HG02973 (cell line): Measurements from ENCODE around the gene SLC16A7.
"Not testable (repeated sequence)": the region's sequence is repeated elsewhere in the genome, so short reads cannot be mapped to it uniquely, and the experiment has no call there.

Experiments used
- ATAC-seq: cut with Tn5 transposase; IDR thresholded peaks from one replicate; pipeline ENCODE4 v1.9.1; 2021; ENCODE audit warnings: moderate library complexity; ENCODE audit not compliant: unreplicated experiment

Gene SLC16A7

GRCh38 chr12:59595883-59596540, at the start of gene SLC16A7:
Gene SLC16A7 (plus strand): TSS chr12:59596029. CDS start chr12:59704802, 108,773 bp downstream.
- ATAC-seq, result peak; percentile 56

GRCh38 chr12:59548930-59549329, 46.9 kb upstream of the SLC16A7 start:
- no peak for ATAC-seq

- ATAC-seq, result no peak
These were observed 36.1 kb upstream of the SLC16A7 start for GRCh38 chr12:59559696-59560095.

GRCh38 chr12:59570145-59570544, 25.7 kb upstream of the SLC16A7 start:
- ATAC-seq, result no peak

GRCh38 chr12:59574406-59574805, 21.4 kb upstream of the SLC16A7 start:
- ATAC-seq, result no peak

GRCh38 chr12:59575826-59576225, 20.0 kb upstream of the SLC16A7 start:
- no peak for ATAC-seq

GRCh38 chr12:59578254-59578653, 17.6 kb upstream of the SLC16A7 start:
- ATAC-seq, result no peak

- no peak for ATAC-seq
These were observed 16.2 kb upstream of the SLC16A7 start for GRCh38 chr12:59579631-59580030.

- ATAC-seq, result no peak
These were observed 15.8 kb upstream of the SLC16A7 start for GRCh38 chr12:59580050-59580449.

- no peak for ATAC-seq
These were observed 12.7 kb upstream of the SLC16A7 start for GRCh38 chr12:59583003-59583712.

GRCh38 chr12:59587710-59588109, 8.1 kb upstream of the SLC16A7 start:
- ATAC-seq, result no peak

- no peak for ATAC-seq
These were observed 2.1 kb upstream of the SLC16A7 start for GRCh38 chr12:59593761-59594160.

- ATAC-seq, result no peak
These were observed 807 bp upstream of the SLC16A7 start for GRCh38 chr12:59594943-59595500.

GRCh38 chr12:59595565-59595882, 305 bp upstream of the SLC16A7 start:
- no peak for ATAC-seq

GRCh38 chr12:59597385-59597781, 1.6 kb downstream of the SLC16A7 start:
- peak; percentile 57 for ATAC-seq

- no peak for ATAC-seq
These were observed 4.3 kb downstream of the SLC16A7 start for GRCh38 chr12:59600171-59600570.

- no peak for ATAC-seq
These were observed 7.9 kb downstream of the SLC16A7 start for GRCh38 chr12:59603754-59604153.

- not testable (repeated sequence) for ATAC-seq
These were observed 17.1 kb downstream of the SLC16A7 start for GRCh38 chr12:59612823-59613434.

GRCh38 chr12:59615392-59616165, 19.8 kb downstream of the SLC16A7 start:
- no peak for ATAC-seq

GRCh38 chr12:59619461-59620240, 23.8 kb downstream of the SLC16A7 start:
- ATAC-seq, result no peak
